K562 treated with DMSO at 1 percent for 4 hours (cell line): ENCODE data around the gene GIGYF2. TPM values are rescaled to one million over a fixed set of nuclear protein-coding genes. Genes with fewer than 3 reads are reported as not detected.

ENCODE experiments used
- total RNA-seq: library from RNA; unstranded; fragments of 300-600 nt; gene quantifications from 2 replicates; pipeline ENCODE4 v1.2.3, GENCODE V29; 2022; ENCODE audit not compliant: insufficient read depth

GIGYF2 gene, protein sequence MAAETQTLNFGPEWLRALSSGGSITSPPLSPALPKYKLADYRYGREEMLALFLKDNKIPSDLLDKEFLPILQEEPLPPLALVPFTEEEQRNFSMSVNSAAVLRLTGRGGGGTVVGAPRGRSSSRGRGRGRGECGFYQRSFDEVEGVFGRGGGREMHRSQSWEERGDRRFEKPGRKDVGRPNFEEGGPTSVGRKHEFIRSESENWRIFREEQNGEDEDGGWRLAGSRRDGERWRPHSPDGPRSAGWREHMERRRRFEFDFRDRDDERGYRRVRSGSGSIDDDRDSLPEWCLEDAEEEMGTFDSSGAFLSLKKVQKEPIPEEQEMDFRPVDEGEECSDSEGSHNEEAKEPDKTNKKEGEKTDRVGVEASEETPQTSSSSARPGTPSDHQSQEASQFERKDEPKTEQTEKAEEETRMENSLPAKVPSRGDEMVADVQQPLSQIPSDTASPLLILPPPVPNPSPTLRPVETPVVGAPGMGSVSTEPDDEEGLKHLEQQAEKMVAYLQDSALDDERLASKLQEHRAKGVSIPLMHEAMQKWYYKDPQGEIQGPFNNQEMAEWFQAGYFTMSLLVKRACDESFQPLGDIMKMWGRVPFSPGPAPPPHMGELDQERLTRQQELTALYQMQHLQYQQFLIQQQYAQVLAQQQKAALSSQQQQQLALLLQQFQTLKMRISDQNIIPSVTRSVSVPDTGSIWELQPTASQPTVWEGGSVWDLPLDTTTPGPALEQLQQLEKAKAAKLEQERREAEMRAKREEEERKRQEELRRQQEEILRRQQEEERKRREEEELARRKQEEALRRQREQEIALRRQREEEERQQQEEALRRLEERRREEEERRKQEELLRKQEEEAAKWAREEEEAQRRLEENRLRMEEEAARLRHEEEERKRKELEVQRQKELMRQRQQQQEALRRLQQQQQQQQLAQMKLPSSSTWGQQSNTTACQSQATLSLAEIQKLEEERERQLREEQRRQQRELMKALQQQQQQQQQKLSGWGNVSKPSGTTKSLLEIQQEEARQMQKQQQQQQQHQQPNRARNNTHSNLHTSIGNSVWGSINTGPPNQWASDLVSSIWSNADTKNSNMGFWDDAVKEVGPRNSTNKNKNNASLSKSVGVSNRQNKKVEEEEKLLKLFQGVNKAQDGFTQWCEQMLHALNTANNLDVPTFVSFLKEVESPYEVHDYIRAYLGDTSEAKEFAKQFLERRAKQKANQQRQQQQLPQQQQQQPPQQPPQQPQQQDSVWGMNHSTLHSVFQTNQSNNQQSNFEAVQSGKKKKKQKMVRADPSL (N-terminal part only)
- total RNA-seq, result 17.6 and 19.1 TPM in 2 replicates

GRCh38 chr2:232697059-232697806, at the start of gene GIGYF2:
Gene GIGYF2 (plus strand): TSS chr2:232697331. CDS start chr2:232735198, 37,867 bp downstream.

DNA sequence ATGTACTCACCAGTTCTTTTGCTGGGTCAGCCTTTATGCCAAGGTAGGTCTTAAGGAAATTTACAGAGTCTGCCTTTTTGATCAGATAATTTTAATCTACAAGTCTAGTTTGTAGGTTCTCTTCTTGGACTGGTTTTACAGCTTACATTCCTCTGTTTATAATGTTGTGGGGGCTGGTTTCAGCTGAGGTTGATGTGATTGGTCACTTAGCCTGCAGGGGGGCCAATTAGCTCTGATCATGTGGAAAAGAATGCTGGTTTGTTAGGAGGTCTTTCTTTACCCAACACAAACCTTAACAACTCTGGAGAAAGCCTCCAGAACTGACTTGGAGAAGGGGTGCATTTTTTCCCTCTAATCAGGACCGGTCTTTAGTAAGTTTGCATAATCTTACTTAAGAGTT, 79.3 kb downstream of the GIGYF2 start, which contains the start of gene KCNJ13:
Gene KCNJ13 (minus strand): TSS at position 131 of the 400 bp plus-strand sequence. CDS start 5,203 bp downstream, outside the sequence.

GRCh38 chr2:232870018-232870765, 173.1 kb downstream of the GIGYF2 start, which contains the start of gene SNORC:
Gene SNORC (plus strand): TSS chr2:232870264. CDS start chr2:232870342, 78 bp downstream.

Other genes with a start within 250 kb of the GIGYF2 start
- gene ALPI, start 241.2 kb upstream of the GIGYF2 start, total RNA-seq, result not detected in 2 replicates
- not detected in 2 replicates for gene ECEL1, start 209.5 kb upstream of the GIGYF2 start, total RNA-seq
- gene PRSS56, start 176.9 kb upstream of the GIGYF2 start, total RNA-seq, result not detected in 2 replicates
- not detected in 2 replicates for gene CHRND, start 171.2 kb upstream of the GIGYF2 start, total RNA-seq
- not detected in 2 replicates for gene CHRNG, start 157.6 kb upstream of the GIGYF2 start, total RNA-seq
- gene TIGD1, start 146.8 kb upstream of the GIGYF2 start, total RNA-seq, result 1.9 TPM in 2 replicates
- gene EIF4E2, start 146.6 kb upstream of the GIGYF2 start, total RNA-seq, result 46.7 and 52.0 TPM in 2 replicates
- 10.8 and 20.4 TPM in 2 replicates for gene EFHD1, start 63.7 kb upstream of the GIGYF2 start, total RNA-seq
- not detected in 2 replicates for gene KCNJ13, start 79.2 kb downstream of the GIGYF2 start, total RNA-seq
- gene SNORC, start 172.9 kb downstream of the GIGYF2 start, total RNA-seq, result 12.4 and 15.9 TPM in 2 replicates